Prostate gland (tissue), 2 donors: ENCODE data around the gene FUZ. TPM values are rescaled to one million over a fixed set of nuclear protein-coding genes. Genes with fewer than 3 reads are reported as not detected.
A peak's percentile ranks its signal among the peaks of the same experiment; 100 is the strongest.
"Not testable (repeated sequence)": the region's sequence is repeated elsewhere in the genome, so short reads cannot be mapped to it uniquely, and the experiment has no call there.

Source experiments
- DNase-seq: peaks from one replicate; pipeline ENCODE4 v3.0.0-alpha.2; 2019; ENCODE audit warnings: low spot score
- H3K27ac ChIP-seq, 2 donors: fragments of 200-600 bp; sonication (generic); 2 replicates each; pipeline ENCODE4 v1.5.1; 2017 to 2019
- H3K27me3 ChIP-seq: fragments of 200-600 bp; sonication (generic); replicated peaks from 2 replicates; pipeline ENCODE4 v1.5.1; 2019; ENCODE audit not compliant: insufficient read depth
- H3K36me3 ChIP-seq, 2 donors: fragments of 200-600 bp; sonication (generic); 1 replicate in 1 of 2; 2 replicates in 1 of 2; pipeline versions ENCODE4 v1.5.1 to v1.8.1; 2017 to 2019
- H3K4me1 ChIP-seq: fragments of 200-600 bp; sonication (generic); replicated peaks from 2 replicates; pipeline ENCODE4 v1.5.1; 2019
- H3K4me3 ChIP-seq, 2 donors: fragments of 200-600 bp; sonication (generic); 2 replicates each; pipeline ENCODE4 v1.5.1; 2017 to 2019
- H3K9me3 ChIP-seq: fragments of 200-600 bp; sonication (generic); 2 replicates; pipeline ENCODE4 v1.5.1; 2017
- POLR2A ChIP-seq: fragments of 450-650 bp; IDR thresholded peaks from one replicate; pipeline ENCODE4 v1.6.1; 2016; ENCODE audit warnings: antibody characterized with exemption, mild to moderate bottlenecking
- POLR2AphosphoS5 ChIP-seq: sonication (generic); formaldehyde crosslinking; IDR thresholded peaks from one replicate; pipeline ENCODE4 v1.6.1; 2017; ENCODE audit warnings: antibody characterized with exemption
- WGBS: methylation state at CpG from one replicate; pipeline ENCODE4 v1.1.5; 2018; 5-methylcytosine and 5-hydroxymethylcytosine counted together
- intact Hi-C: fragments of 100-400 bp; cut with DNase I; formaldehyde crosslinking; loops from one replicate; pipeline ENCODE4 v1.14.2; 2022
- total RNA-seq, 2 donors: library from RNA; depleted of rRNA; stranded (reverse); fragments of >200 nt; gene quantifications; one replicate each; pipeline ENCODE4 v1.1.0, GENCODE V29; 2016
- TF ChIP-seq, protein P1 (sequence below), 4 experiments: fragments of 200-600 bp in 2 of 4; fragments of 450-650 bp in 2 of 4; sonication (generic) in 2 of 4; IDR thresholded peaks; 1 replicate in 3 of 4; 2 replicates in 1 of 4; pipeline ENCODE4 v1.5.1; 2016 to 2019; ENCODE audit warnings: antibody characterized with exemption in 4 of 4, mild to moderate bottlenecking in 2 of 4, moderate library complexity in 2 of 4

FUZ gene
- total RNA-seq, 2 donors from 2014 or later, result 39.2 to 45.4 TPM

DNA sequence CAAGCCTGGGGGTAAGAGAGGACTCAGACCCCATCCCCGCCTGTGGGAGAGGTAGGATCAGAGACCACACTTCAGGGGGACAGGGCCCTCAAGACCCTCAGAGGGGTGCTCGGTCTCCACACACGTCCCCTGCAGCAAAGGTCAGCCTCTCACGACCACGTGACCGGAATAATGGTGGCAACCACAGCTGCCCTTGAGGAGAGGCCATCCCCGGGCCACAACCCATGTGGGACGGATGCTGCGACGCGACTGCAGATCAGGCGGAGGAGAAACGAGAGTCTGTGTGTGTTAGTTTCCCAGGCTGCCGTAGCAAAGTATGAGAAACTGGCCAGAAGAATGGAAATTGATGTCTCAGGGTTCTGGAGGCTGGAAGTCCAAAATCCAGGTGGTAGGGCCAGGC, 13.9 kb upstream of the FUZ start:
- intact Hi-C loops, result no loop called here
- Histone ChIP-seq H3K9me3 (no peaks in the 10 kb centered on the region), H3K27ac (no peak overlapping the region), H3K27me3 (no peaks in the 10 kb centered on the region), H3K4me3 (no peak overlapping the region), H3K36me3 (peaks cover 0 to 11% of the 10 kb centered on the region in 2 donors), H3K4me1 (no peaks in the 10 kb centered on the region)
- TF ChIP-seq, protein P1, sequence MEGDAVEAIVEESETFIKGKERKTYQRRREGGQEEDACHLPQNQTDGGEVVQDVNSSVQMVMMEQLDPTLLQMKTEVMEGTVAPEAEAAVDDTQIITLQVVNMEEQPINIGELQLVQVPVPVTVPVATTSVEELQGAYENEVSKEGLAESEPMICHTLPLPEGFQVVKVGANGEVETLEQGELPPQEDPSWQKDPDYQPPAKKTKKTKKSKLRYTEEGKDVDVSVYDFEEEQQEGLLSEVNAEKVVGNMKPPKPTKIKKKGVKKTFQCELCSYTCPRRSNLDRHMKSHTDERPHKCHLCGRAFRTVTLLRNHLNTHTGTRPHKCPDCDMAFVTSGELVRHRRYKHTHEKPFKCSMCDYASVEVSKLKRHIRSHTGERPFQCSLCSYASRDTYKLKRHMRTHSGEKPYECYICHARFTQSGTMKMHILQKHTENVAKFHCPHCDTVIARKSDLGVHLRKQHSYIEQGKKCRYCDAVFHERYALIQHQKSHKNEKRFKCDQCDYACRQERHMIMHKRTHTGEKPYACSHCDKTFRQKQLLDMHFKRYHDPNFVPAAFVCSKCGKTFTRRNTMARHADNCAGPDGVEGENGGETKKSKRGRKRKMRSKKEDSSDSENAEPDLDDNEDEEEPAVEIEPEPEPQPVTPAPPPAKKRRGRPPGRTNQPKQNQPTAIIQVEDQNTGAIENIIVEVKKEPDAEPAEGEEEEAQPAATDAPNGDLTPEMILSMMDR (IDR thresholded peaks at IDR 0.05), result no peak
- TF ChIP-seq POLR2A (no peak), POLR2AphosphoS5 (no peak)
- DNase-seq, result no peak
- WGBS, result 87% methylated on average over 14 of the region's 14 CpGs

DNA sequence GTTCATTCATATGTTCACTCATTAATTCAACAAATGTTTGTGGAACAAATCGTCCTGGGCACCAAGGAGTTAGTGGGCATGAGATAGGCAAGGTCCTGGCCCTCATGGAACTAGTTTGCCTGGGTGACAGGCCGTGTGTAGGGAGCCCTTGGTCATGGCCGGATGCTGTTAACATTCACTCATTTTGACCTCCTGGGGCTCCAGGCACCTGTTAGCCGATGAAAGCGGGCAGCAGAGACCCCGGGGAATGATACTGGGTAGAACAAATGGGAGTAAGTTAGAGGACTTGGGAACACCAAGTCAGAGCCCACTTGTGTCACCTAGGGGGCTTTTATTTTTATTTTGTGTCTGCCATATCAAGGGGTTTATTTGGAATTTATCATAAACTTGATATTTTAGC, 11.6 kb upstream of the FUZ start:
- WGBS, result 88% methylated on average over 6 of the region's 6 CpGs
- Histone ChIP-seq H3K36me3 (peaks cover 0 to 6% of the 10 kb centered on the region in 2 donors), H3K9me3 (no peaks in the 10 kb centered on the region), H3K27ac (no peak overlapping the region), H3K4me1 (no peaks in the 10 kb centered on the region), H3K27me3 (no peaks in the 10 kb centered on the region), H3K4me3 (no peak overlapping the region)
- DNase-seq, result no peak
- TF ChIP-seq POLR2AphosphoS5 (no peak), POLR2A (no peak)
- TF ChIP-seq, protein P1 (IDR thresholded peaks at IDR 0.05), result no peak
- intact Hi-C loops, result no loop called here

DNA sequence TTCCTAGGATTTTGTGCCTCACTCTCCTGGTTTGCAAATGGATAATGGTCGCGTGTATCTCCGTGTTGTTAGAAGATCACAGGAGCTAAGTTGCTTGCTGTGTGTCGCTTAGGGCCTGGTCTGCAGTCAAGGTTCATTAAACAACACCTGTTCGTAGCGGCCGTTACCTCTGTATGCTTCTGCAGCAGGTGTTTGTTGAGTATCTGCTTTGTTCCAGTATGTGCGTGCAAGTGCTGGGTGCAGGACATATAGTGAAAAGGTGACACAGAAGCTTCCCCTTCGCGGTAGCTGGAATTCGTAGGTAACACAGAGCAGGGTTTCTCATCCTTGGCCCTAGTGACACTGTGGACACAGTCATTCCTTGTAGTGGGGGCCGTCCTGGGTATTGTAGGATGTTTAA, 10.4 kb upstream of the FUZ start:
- no peaks in the 10 kb centered on the region for H3K9me3 ChIP-seq
- TF ChIP-seq, protein P1 (IDR thresholded peaks at IDR 0.05), result no peak
- TF ChIP-seq POLR2A (no peak), POLR2AphosphoS5 (no peak)
- H3K4me1 ChIP-seq, result peaks cover 3% of the 10 kb centered on the region
- no peaks in the 10 kb centered on the region for H3K27me3 ChIP-seq
- H3K27ac ChIP-seq, result no peak overlapping the region
- DNase-seq, result no peak
- H3K4me3 ChIP-seq, result no peak overlapping the region
- peaks cover 0 to 3% of the 10 kb centered on the region in 2 donors for H3K36me3 ChIP-seq
- 90% methylated on average over 12 of the region's 12 CpGs for WGBS
- intact Hi-C loops, result no loop called here

DNA sequence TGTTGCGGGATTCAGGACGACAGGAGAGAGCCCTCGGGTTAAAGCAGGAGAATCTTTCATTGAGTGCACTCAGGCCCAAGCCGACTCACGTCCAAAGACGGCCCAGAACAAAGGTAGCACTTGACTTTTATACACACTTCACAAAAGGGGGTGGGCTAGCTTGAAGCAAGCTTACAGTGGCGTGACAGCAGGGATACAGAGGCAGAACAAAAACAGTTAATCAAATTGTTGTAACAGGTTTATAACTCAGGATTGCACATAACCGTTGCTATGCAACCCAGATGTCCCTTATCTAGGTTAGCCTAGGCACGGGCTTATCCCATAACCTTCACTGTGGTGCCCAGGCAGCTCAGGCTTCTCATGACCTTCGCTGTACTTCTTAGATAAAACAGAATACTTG, 7.0 kb upstream of the FUZ start:
- DNase-seq, result no peak
- TF ChIP-seq POLR2A, result no peak
- TF ChIP-seq POLR2AphosphoS5, result no peak
- TF ChIP-seq, protein P1 (IDR thresholded peaks at IDR 0.05), result no peak
- intact Hi-C loops, result no loop called here
- Histone ChIP-seq H3K4me3 (no peak overlapping the region), H3K27me3 (no peaks in the 10 kb centered on the region), H3K36me3 (no peaks in the 10 kb centered on the region), H3K27ac (no peak overlapping the region), H3K9me3 (no peaks in the 10 kb centered on the region), H3K4me1 (peaks cover 3% of the 10 kb centered on the region)
- 74% methylated on average over 10 of the region's 10 CpGs for WGBS

DNA sequence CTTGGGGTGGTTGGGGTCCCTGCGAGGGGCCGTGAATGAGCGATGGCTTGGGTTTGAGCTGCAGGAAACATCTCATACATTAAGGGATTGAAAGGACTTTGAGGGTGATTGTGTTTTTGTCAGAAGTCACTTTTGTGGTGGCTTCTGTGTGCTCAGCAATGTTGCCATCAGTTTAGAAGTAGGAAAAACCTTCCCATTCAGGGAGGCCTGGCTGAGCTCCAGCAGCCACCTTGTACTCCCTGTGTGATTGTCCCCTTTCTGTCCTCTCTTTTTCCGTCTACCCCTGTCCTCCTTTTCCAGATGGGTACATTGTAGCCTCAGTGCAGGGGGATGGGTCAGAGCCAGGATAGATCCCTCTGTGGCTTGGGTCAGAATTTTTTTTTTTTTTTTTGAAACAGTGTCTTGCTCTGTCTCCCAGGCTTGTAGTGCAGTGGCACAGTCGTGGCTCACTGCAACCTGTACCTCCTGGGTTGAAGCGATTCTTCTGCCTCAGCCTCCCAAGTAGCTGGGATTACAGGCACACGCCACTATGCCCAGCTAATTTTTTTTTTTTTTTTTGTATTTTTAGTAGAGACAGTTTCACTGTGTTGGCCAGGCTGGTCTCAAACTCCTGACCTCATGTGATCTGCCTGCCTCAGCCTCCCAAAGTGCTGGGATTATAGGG, 6.5 kb upstream of the FUZ start:
- H3K27ac ChIP-seq, H3K9me3 ChIP-seq, H3K36me3 ChIP-seq, H3K4me1 ChIP-seq, H3K27me3 ChIP-seq, DNase-seq: not testable (repeated sequence)
- intact Hi-C loops, result loop anchor here (5.0 kb wide), 1 partner anchor 33 kb away; the partner anchor contains the start of gene PTOV1
- H3K4me3 ChIP-seq, result peak overlapping the region; percentile 67 to 79
- 81% methylated on average over 7 of the region's 7 CpGs for WGBS
